ENCODE data around the gene CD151.

Gene CD151

GRCh38 chr11:871472-871871 lies 38.7 kb downstream of the CD151 start:
- no peak for DNase-seq (ENCODE audit: low spot score)

DNA sequence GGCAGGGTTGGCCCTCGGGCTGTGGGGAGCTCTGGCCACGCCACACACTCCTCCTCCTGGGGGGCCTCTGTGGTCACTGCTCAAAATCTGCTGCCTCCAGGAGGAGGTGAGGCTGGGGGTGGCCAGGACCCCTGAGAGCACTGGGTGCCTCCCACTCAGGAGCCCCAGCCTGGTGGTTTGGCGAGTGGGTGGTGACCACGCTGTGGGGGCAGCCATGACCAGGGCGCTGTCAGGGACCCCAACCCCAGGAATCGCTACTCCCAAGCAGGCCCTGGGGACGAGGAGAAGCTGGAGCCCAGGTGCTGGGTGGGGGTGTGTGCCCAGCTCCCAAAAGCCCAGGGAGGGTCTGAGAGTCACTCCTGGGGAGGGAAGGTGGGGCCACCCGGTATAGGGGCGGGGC lies 40.0 kb downstream of the CD151 start:
- DNase-seq (ENCODE audit: low spot score), result no peak

DNA sequence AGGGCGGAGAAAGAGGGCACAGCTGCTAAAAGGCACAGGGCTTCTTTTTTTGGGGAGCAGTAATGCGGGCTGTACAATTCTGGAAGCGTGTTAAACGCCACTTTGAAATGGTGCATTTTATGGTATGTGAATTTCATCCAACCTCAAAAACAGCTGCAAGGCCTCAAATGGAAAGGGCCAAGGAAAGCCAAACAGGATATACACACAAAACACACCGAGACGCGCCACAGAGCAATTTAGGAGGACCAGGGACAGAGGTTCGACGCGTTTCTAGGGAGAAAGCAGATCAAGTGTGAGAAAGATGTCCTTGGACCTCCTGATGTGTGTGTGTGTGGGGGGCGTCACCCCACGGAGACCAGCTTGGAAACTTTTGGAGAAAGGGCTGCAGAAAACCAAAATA lies 41.0 kb downstream of the CD151 start:
- no peak for DNase-seq (ENCODE audit: low spot score)

DNA sequence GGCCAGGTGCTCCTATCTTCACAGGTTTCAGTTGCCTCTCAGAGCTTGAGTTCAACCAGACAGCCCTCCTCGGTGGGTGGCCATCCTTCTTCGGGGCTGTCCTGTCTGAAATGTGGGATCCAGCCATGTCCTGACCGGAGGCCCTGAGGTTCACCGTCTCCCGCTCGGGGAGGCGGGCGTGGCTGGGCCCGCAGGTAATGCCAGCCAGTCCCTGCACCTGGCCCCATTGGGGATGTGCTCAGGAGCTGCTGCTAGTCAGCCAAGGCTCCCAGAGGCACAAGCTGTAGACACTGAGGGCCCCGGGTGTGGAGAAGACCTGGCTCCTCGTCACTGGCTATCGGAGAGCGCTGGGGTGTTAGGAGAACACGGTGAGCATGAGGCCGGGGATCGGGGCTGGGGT lies 42.5 kb downstream of the CD151 start:
- DNase-seq (ENCODE audit: low spot score), result no peak

- no peak for DNase-seq (ENCODE audit: low spot score)
Measured at GRCh38 chr11:875769-876301, 43.1 kb downstream of the CD151 start.

- DNase-seq (ENCODE audit: low spot score), result no peak
Measured at GRCh38 chr11:876545-876944, 43.8 kb downstream of the CD151 start.

DNA sequence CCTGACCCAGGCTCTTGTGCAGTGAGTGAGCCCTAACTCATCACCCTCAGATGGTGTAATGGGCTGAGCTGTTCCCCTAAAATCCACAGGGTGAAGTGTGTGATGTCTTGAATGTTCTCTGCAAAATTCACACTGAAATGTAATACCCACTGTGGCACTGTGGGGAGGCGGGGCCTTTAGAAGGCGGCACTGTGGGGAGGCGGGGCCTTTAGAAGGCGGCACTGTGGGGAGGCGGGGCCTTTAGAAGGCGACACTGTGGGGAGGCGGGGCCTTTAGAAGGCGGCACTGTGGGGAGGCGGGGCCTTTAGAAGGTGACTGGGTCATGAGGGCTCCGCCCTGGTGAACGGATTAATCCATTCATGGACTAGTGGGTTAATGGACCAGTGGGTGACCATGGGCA lies 44.8 kb downstream of the CD151 start:
- DNase-seq (ENCODE audit: low spot score), result no peak

- DNase-seq (ENCODE audit: low spot score), result no peak
Measured at GRCh38 chr11:880447-880846, 47.7 kb downstream of the CD151 start.

DNA sequence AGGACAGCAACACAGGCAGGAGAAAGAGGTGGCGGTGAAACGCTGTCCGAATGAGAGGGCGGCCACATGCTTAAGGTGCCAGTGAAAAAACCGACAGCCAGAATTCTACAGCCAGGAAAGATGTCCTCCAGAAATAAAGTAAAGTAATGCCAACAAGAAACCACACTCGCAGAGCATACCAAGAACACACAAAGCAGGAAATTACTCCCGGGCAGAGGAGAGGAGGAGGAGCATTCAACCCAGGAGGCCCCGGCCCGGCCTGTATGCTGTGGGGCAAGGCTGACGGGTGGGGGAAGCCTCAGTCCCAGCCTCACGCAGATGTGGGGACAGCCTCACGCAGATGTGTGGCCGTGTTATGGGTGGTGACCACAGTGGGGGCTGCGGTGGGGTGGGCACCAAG lies 49.8 kb downstream of the CD151 start:
- no peak for DNase-seq (ENCODE audit: low spot score)

DNA sequence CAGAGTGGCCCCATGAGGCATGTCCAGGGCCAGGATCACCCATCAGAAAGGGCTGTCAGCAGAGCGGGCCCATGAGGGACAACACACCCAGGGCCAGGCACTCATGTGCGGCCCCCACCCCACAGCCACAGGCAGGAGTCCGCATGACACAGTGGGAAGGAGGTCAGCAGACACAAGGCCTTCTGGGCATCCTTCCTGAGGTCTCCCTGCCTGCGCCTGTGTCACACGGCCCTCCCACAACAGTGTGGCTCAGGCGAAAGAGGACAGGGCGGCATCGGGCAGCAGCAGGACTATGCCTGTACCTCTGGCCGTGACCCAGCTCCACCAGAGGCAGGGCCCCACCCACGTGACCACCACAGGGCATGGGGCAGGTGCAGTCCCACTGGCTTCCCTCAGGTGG lies 50.8 kb downstream of the CD151 start:
- DNase-seq (ENCODE audit: low spot score), result no peak

DNA sequence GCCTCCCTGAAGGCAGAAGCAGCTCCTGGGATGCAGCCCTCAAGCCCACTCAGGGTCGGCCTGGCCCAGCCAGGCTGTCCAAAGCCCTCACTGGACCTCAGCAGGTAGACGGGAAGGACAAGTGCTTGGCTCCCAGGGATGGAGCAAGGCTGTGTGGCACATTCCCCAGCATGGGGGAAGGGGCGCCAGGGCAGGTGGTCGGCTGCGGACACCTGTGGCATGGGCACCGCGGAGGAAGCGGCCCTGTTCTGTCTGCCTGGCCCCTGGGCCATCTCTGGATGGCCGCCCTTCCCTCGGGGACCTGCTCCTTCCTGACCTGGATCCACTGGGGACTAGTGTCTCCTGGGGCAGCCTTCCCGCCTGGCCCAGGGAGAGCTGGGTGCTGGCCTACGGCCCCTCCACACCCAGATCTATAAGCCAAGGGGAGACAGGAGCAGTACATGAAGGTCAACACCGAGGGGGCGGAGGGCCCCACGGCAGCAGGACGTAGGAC lies 51.9 kb downstream of the CD151 start:
- no peak for DNase-seq (ENCODE audit: low spot score)

- no peak for DNase-seq (ENCODE audit: low spot score)
Measured at GRCh38 chr11:886568-886967, 53.8 kb downstream of the CD151 start.

- DNase-seq (ENCODE audit: low spot score), result no peak
Measured at GRCh38 chr11:887589-887988, 54.8 kb downstream of the CD151 start.
